HepG2 (cell line): ENCODE results near the gene ST3GAL2. TPM values are rescaled to one million over a fixed set of nuclear protein-coding genes. Genes with fewer than 3 reads are reported as not detected.

Experiments used
- CEBPG ChIP-seq: IDR thresholded peaks from 2 replicates; pipeline ENCODE4 v1.6.1; 2016
- GZF1 ChIP-seq: sonication (generic); formaldehyde crosslinking; IDR thresholded peaks from 2 replicates; pipeline ENCODE4 v1.5.1; 2020; ENCODE audit warnings: mild to moderate bottlenecking, missing genetic modification reagents
- HNRNPLL ChIP-seq: fragments of 200-400 bp; formaldehyde crosslinking; IDR thresholded peaks from 2 replicates; pipeline ENCODE4 v1.6.1; 2017; ENCODE audit warnings: mild to moderate bottlenecking, low read depth, low read length; ENCODE audit not compliant: poor library complexity, severe bottlenecking
- MYNN ChIP-seq: sonication (generic); formaldehyde crosslinking; IDR thresholded peaks from 2 replicates; pipeline ENCODE4 v1.4.0; 2020; ENCODE audit warnings: mild to moderate bottlenecking, low read depth, missing genetic modification reagents
- MZF1 ChIP-seq: sonication (generic); formaldehyde crosslinking; IDR thresholded peaks from 2 replicates; pipeline ENCODE4 v1.8.1; 2023; ENCODE audit warnings: mild to moderate bottlenecking, missing genetic modification reagents, borderline replicate concordance
- NKX3-1 ChIP-seq: sonication (generic); formaldehyde crosslinking; IDR thresholded peaks from 2 replicates; pipeline ENCODE4 v1.5.0; 2020; ENCODE audit warnings: missing genetic modification reagents
- POLR2A ChIP-seq, 2 experiments: IDR thresholded peaks; 2 replicates each; pipeline ENCODE4 v1.6.1; 2011; ENCODE audit warnings: low read depth in 2 of 2, low read length in 2 of 2, mild to moderate bottlenecking in 1 of 2, moderate library complexity in 1 of 2; ENCODE audit not compliant: insufficient read depth in 1 of 2
- PRDM15 ChIP-seq: sonication (generic); formaldehyde crosslinking; IDR thresholded peaks from 2 replicates; pipeline ENCODE4 v1.4.0; 2020; ENCODE audit warnings: missing genetic modification reagents
- RBM22 ChIP-seq: fragments of 200-400 bp; formaldehyde crosslinking; optimal IDR thresholded peaks from 2 replicates; pipeline ENCODE3; 2017; ENCODE audit warnings: mild to moderate bottlenecking, low read length, moderate library complexity
- SMC3 ChIP-seq: IDR thresholded peaks from 2 replicates; pipeline ENCODE4 v1.6.1; 2011; ENCODE audit warnings: low read length, improper control_type of control experiment
- SNAPC4 ChIP-seq: sonication (generic); formaldehyde crosslinking; IDR thresholded peaks from 2 replicates; pipeline ENCODE4 v1.4.0; 2020; ENCODE audit warnings: mild to moderate bottlenecking, missing genetic modification reagents
- SSRP1 ChIP-seq: IDR thresholded peaks from 2 replicates; pipeline ENCODE4 v1.6.1; 2016; ENCODE audit warnings: control low read depth
- ZC3H13 ChIP-seq: sonication (generic); formaldehyde crosslinking; IDR thresholded peaks from 2 replicates; pipeline ENCODE4 v1.8.1; 2023; ENCODE audit warnings: mild to moderate bottlenecking, missing genetic modification reagents, moderate library complexity
- ZNF101 ChIP-seq: sonication (generic); formaldehyde crosslinking; IDR thresholded peaks from 2 replicates; pipeline ENCODE4 v1.4.0; 2020; ENCODE audit warnings: mild to moderate bottlenecking, low read depth, missing genetic modification reagents, borderline replicate concordance
- ZNF335 ChIP-seq: sonication (generic); formaldehyde crosslinking; IDR thresholded peaks from 2 replicates; pipeline ENCODE4 v1.4.0; 2020; ENCODE audit warnings: missing genetic modification reagents
- ZNF44 ChIP-seq: sonication (generic); formaldehyde crosslinking; IDR thresholded peaks from 2 replicates; pipeline ENCODE4 v1.5.1; 2020; ENCODE audit warnings: mild to moderate bottlenecking, missing genetic modification reagents
- ZNF510 ChIP-seq: sonication (generic); formaldehyde crosslinking; IDR thresholded peaks from 2 replicates; pipeline ENCODE4 v1.4.0; 2020; ENCODE audit warnings: low read depth, mild to moderate bottlenecking, missing genetic modification reagents
- polyA plus RNA-seq, 8 experiments: library from polyadenylated mRNA; depleted of rRNA in 3 of 8; stranded (reverse) in 7 of 8; unstranded in 1 of 8; fragments of >200 nt; fragmentation: Illumina TruSeq in 4 of 8; extraction: Trizol in 4 of 8; gene quantifications; 2 replicates each; pipeline versions ENCODE4 v1.2.1 to v1.2.3, GENCODE V29; 2011 to 2016; ENCODE audit warnings: low read depth in 4 of 8, missing spikeins in 1 of 8, mixed read lengths in 1 of 8; ENCODE audit not compliant: insufficient read depth in 1 of 8
- total RNA-seq, 5 experiments: library from RNA; depleted of rRNA; stranded (reverse); fragments of >200 nt; fragmentation: Illumina TruSeq; extraction: Trizol; gene quantifications; 2 replicates each; pipeline ENCODE4 v1.2.3, GENCODE V29; 2016; ENCODE audit warnings: low read depth in 1 of 5
- TF ChIP-seq, protein P1 (sequence below): sonication (generic); formaldehyde crosslinking; IDR thresholded peaks from 2 replicates; pipeline ENCODE4 v1.5.0; 2020; ENCODE audit warnings: mild to moderate bottlenecking, missing genetic modification reagents

Gene ST3GAL2
- total and polyA plus RNA-seq, 2 of the 13 experiments (the other 11 are each of a cell fraction or from before 2014, with no cell fraction given) = 16.3 to 24.9 TPM

DNA sequence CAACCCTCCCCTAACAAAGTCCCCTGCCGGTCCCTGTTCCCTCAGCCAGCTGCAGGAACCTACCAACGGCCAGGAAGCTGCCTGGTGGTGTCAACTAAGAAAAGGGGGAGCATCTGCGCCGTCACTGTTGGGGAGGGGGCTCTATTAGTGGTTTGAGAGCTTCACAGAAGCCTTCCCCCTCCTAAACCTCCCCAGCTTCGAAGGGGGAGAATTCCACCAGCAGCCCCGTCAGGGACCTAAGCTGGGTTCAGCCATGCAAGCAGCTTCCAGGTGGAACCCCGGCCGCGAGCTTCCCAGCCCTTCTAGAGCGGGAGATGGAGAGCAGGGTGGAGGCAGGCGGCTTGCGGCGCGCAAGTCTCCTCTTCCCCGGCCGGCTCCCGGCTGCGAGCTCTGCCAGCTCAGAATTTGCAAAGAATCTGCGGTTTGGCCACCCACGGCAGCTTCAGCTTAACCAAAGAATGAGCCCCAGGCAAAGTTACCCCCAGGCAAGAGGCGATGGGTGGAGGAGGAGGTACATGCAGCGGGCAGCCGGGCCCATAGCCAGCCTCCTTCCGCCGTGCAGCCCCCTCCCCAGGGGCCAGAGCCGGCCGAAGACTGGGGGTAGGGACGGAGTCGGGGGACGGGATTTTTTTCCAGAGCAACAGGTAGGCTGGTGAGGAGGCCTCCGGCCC is 58.5 kb downstream of the ST3GAL2 start (continued):
- TF ChIP-seq CEBPG (CRISPR knock-in tag) = no peak
- no peak for TF ChIP-seq PRDM15 (CRISPR knock-in tag)
- TF ChIP-seq NKX3-1 (CRISPR knock-in tag) = no peak
- no peak for TF ChIP-seq SMC3
- TF ChIP-seq SNAPC4 (CRISPR knock-in tag) = 0 out of 2 replicates have a peak, but pooled peaks have one; percentile 12
- TF ChIP-seq ZNF44 (CRISPR knock-in tag) = no peak
- no peak for TF ChIP-seq HNRNPLL
- TF ChIP-seq MYNN = no peak
- no peak for TF ChIP-seq SSRP1 (CRISPR knock-in tag)
- 0 out of 4 replicates have a peak, but pooled peaks of 1 of the 2 experiments have one; percentile 51 for TF ChIP-seq POLR2A (IDR thresholded peaks at IDR 0.05; ENCODE audit: insufficient read depth in 1 of 2, low read depth in 2 of 2, low read length in 2 of 2)
- TF ChIP-seq, protein P1, sequence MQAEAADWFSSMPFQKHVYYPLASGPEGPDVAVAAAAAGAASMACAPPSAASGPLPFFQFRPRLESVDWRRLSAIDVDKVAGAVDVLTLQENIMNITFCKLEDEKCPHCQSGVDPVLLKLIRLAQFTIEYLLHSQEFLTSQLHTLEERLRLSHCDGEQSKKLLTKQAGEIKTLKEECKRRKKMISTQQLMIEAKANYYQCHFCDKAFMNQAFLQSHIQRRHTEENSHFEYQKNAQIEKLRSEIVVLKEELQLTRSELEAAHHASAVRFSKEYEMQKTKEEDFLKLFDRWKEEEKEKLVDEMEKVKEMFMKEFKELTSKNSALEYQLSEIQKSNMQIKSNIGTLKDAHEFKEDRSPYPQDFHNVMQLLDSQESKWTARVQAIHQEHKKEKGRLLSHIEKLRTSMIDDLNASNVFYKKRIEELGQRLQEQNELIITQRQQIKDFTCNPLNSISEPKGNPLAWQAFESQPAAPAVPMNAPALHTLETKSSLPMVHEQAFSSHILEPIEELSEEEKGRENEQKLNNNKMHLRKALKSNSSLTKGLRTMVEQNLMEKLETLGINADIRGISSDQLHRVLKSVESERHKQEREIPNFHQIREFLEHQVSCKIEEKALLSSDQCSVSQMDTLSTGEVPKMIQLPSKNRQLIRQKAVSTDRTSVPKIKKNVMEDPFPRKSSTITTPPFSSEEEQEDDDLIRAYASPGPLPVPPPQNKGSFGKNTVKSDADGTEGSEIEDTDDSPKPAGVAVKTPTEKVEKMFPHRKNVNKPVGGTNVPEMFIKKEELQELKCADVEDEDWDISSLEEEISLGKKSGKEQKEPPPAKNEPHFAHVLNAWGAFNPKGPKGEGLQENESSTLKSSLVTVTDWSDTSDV = no peak
- no peak for TF ChIP-seq GZF1 (CRISPR knock-in tag)
- no peak for TF ChIP-seq ZNF335 (CRISPR knock-in tag)
- peak; percentile 83 for TF ChIP-seq RBM22
- peak; percentile 56; the same call in 1 of the 2 replicates for TF ChIP-seq ZC3H13 (CRISPR knock-in tag)
- peak; percentile 20; the same call in 1 of the 2 replicates for TF ChIP-seq ZNF510 (CRISPR knock-in tag)
- TF ChIP-seq MZF1 (CRISPR knock-in tag) = no peak
- TF ChIP-seq ZNF101 (CRISPR knock-in tag) = no peak
